HG03045 (cell line): ENCODE measurements around the gene FOXD1.
A peak's percentile ranks its signal among the peaks of the same experiment; 100 is the strongest.
"Not testable (repeated sequence)": the region's sequence is repeated elsewhere in the genome, so short reads cannot be mapped to it uniquely, and the experiment has no call there.

Source experiments
- ATAC-seq: cut with Tn5 transposase; IDR thresholded peaks from one replicate; pipeline ENCODE4 v1.9.1; 2021; ENCODE audit warnings: mild to moderate bottlenecking, moderate library complexity; ENCODE audit not compliant: unreplicated experiment

The FOXD1 gene

GRCh38 chr5:73464016-73464745 lies 15.6 kb upstream of the FOXD1 start:
- ATAC-seq: no peak

GRCh38 chr5:73460133-73460532 lies 11.6 kb upstream of the FOXD1 start:
- ATAC-seq: no peak

GRCh38 chr5:73459366-73459765 lies 10.8 kb upstream of the FOXD1 start:
- no peak for ATAC-seq

DNA sequence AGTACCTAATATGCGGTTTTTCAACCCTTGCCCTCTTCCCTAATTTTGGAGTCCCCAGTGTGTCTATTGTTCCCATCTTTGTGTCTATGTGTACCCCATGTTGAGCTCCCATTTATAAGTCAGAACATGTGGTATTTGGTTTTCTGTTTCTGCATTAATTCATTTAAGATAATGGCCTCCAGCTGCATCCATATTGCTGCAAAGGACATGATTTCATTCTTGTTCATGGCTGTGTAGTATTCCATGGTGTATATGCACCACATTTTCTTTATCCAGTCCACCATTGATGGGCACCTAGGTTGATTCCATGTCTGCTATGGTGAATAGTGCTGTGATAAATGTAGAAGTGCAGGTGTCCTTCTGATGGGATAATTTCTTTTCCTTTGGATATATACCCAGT lies 7.9 kb upstream of the FOXD1 start:
- not testable (repeated sequence) for ATAC-seq

- ATAC-seq: peak; percentile 62
These were observed 5.9 kb upstream of the FOXD1 start for GRCh38 chr5:73454379-73455036.

- no peak for ATAC-seq
These were observed 3.6 kb upstream of the FOXD1 start for GRCh38 chr5:73452215-73452614.

DNA sequence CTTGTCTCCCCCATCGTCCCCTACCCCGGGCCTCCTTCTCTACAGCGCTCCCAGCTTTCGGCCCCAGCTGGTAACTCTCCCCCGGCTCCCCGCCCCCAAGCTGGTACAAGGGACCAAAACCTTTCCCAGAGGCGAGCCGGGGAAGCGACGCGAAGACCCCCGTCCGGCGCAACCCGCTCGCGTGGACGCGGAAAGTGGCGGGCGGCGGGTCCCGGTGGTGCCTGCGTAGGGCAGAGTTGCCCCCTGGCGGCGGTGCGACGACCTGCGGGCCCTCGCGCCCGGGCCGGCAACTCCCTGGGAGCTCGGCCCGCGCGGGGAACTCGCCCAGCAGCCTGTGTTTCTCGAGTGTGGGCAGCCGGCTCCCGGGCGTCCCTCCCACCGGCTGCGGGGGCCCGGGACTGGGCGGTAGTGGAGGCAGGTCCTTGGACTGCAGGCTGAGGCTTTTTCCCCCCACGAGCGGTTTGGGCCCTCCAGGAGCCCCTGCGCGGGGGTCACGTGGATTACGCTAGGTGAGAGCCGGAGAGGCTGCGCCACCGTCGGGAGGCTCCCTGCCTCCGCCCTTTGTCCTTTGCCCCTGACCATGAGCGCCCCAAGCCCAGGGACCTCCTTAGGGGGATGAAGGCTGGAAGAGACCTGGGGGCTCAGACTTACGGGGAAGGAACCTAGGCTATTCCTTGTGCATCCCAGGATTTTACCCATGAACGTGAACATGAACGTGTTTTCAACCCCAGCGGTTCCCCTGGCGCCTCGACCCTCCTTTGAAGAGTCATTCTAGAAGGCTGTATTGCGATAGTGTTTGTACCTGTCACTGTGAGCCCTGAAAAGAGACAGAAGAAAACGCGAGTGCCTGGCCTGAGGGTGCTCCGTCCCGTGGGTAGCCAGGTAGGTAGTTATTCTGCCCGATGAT lies 2.9 kb upstream of the FOXD1 start:
- ATAC-seq: no peak

DNA sequence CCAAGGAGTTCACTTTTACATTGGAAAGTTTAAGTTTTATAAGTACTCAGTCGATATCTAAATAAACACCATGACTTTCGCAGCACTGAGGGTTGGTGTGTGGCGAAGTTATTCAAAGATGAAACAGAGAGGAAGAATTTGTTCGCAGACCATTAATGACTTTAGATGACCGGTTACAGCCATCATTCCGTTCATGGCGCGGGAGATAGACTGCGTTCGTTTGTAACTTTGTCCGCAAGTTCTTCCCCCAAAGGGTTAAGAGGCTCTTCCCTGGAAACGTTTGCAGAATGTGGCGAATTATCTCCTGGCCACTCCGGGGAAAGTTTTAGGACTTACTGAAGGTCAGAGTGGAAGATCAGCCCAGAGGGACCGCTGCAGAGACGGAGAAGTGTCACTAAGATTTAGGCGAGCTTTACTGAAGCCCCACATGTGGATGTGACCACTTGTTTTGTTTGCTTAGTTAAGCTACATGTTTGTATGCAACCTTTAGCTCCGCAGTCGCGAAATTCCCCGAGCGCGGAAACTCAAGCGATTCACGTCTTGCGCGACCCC lies 2.2 kb upstream of the FOXD1 start:
- ATAC-seq: no peak

DNA sequence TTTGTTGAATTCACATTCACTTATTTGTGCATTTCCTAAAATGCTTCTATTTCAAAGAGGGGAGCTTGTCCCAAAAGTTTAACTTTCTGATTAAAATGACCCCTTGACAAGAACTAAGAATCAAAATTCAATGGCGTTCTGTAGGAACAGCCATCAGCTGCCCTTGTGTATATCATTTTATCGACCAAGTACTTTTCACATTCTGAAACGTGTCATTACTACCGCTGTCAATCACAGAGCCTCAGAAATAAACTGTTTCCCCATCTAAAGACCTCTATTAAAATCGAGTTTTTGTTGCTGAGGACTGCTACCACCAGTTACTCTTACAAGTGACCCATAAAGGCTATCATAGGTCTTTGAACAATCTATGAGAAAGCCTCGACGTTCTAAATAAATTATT lies 1.6 kb upstream of the FOXD1 start:
- ATAC-seq: no peak

DNA sequence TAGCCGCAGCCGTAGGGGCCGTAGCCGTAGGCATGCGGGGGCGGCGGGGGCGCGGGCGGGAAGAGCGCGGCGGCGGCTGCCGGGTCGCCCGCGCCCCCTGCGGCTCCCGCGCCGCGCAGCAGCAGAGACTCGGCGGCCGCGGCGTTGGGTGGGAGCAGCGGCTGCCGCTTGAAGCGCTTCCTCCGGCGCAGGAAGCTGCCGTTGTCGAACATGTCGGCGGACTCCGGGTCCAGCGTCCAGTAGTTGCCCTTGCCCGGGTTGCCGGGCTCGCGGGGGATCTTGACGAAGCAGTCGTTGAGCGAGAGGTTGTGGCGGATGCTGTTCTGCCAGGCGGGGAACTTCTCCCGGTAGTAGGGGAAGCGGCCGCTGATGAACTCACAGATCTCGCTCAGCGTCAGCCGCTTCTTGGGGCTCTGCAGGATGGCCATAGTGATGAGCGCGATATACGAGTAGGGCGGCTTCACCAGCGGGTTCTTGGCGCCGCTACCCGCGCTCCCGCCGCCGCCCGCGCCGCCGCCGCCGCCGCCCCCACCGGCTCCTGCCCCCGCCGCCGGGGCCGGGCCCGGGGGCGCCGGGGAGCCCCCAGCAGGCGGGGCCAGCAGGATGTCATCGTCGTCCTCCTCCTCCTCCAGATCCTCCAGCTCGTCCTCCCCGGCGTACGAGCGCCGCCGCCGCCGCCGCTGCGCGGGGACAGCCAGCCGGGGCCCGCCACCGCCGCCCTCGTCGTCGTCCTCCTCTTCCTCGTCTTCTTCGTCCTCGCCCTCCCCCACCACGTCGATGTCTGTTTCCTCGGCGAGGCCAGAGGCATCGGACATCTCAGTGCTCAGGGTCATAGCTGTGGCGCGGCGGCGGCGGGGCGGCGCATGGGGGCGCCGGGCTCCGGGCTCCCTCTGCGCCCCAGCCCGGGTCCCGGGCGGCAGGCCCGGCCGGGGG lies 781 bp downstream of the FOXD1 start:
- ATAC-seq: no peak

DNA sequence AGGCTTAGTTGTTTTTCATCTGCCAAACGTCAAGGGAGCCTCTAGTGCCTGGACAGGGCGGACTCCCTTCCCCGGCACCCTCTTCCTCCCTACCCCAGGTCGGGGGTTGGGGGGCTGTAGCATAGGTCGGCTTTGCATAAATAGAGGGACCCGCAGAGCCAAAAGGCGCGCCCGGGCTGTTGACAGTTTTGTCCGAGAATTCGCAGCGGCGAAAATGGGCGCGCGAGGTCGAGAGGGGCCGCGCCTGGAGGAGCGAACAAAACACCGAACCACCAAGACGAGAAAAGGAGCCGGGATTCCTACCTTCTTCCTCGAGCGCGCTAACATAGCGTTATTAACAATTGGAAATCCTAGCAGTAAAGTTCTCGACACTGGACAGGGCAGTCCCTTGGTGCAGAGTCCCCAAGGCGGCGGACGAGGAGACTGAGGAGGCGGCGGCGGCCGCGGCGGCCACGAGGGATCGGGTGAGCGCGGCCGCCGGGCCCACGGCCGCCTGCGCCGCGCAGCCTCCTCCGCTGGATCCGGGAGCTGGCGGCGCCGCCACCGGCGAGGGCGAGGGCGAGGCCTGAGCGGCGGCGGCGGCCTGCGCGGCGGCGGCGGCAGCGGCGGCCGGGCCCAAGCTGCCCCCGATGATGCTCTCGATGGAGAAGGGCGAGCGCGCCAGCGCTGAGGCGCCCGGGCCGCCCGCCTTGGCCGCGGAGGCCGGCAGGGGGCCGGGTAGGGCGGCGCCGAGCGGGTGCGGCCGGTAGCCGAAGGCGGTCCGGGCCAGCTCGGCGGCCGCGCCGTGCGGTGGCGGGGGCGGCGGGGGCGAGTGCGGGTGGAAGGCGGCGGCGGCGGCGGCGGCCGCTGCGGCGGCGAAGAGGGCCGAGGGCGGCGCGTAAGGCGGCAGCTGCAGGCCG lies 1.7 kb downstream of the FOXD1 start:
- ATAC-seq: no peak

DNA sequence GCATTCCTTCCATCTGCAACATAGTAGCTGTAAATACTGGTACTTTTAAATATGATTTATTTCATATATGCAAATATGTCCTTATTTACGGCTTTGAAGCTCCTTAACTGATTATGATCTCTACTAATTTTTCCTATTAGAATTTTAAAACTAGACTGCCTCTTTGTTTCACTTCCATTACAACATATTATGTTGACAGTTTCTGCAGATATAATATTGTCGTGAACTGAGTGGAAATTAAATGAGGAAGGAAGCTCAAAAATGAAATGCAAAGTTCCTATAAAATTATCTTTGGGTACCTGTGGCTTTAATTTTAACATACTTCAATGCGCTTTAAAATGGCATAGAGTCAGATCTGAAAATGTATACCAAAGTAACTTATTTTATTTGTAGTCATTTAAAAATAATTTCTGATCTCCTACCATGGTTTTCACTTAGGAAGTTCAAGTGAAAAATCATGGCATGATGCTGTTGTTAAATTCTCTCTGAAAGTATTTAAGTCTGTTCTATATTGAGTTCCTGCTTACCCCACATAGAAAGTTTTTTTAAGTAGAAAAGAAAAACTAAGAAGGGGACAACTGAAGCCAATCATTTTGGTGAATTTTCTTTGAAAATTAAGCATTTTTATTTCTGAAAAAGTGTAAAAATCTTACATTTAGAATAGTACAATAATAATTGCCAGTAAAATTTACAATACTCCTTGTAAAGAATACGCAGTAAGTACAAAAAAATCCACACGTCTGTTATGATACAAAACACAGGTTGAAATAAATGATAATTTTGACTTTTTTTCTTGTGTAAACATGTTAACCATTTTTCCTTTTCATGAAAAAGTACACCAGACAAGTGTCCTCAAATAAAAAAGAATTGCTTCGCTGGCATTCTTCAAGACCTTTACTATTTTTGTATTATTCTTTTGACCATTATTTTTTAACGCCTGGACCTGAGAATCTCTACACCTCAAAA lies 2.6 kb downstream of the FOXD1 start:
- no peak for ATAC-seq

GRCh38 chr5:73444499-73445438 lies 3.8 kb downstream of the FOXD1 start:
- ATAC-seq: no peak

DNA sequence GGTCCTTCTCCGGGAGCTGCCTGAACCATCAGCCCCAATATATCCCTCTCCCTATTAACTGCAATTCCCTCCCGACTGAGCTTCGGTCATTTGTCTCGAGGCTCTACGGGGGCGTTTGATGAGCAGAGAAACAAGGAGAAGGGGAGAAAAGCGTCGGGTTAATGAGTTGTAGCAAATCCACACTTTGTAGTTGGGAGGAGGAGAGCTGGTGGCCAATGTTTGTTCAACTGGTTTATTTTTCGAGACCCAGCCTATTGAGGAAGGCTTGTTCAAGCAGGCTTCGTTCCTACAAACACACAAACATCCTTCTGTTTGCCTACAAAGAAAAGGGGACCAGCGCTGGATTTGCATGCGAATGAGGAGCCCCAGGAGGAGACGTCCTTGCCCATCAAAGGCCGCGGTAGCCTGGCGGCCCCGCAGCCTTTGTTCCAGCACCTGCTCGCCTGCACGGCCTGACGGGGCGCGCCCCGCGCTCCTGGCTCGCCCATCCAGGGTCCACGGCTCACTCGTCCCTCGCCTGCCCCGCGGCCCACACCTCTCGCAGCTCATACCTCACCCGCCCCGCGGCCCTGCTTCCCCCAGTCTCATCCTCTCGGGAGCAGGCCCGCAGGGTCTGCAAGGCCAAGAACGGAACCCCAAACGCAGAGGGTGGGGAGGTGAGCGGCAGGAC lies 4.6 kb downstream of the FOXD1 start:
- no peak for ATAC-seq

- ATAC-seq: no peak
These were observed 5.5 kb downstream of the FOXD1 start for GRCh38 chr5:73442996-73443627.

GRCh38 chr5:73442231-73442811 lies 6.3 kb downstream of the FOXD1 start:
- no peak for ATAC-seq
